NCI-H128 (cell line): ENCODE results near the gene AP5S1.
"Not testable (repeated sequence)": the region's sequence is repeated elsewhere in the genome, so short reads cannot be mapped to it uniquely, and the experiment has no call there.

ENCODE experiments used
- DNase-seq: peaks from one replicate; lab custom pipeline; 2025; ENCODE audit not compliant: unreplicated experiment; lab: John Stamatoyannopoulos, UW

AP5S1 gene

GRCh38 chr20:3811467-3812258 is 8.7 kb upstream of the AP5S1 start:
- peak; percentile 67 for DNase-seq

- no peak for DNase-seq
Observed at GRCh38 chr20:3812259-3812681, 8.1 kb upstream of the AP5S1 start.

GRCh38 chr20:3812975-3813847 is 7.1 kb upstream of the AP5S1 start:
- no peak for DNase-seq

GRCh38 chr20:3813848-3814581 is 6.3 kb upstream of the AP5S1 start:
- no peak for DNase-seq

- DNase-seq: no peak
Observed at GRCh38 chr20:3814928-3815495, 5.3 kb upstream of the AP5S1 start.

- no peak for DNase-seq
Observed at GRCh38 chr20:3815703-3816315, 4.5 kb upstream of the AP5S1 start.

- DNase-seq: no peak
Observed at GRCh38 chr20:3818155-3819151, 1.9 kb upstream of the AP5S1 start.

- DNase-seq: no peak
Observed at GRCh38 chr20:3819411-3820047, 818 bp upstream of the AP5S1 start.

- DNase-seq: no peak
Observed at GRCh38 chr20:3820901-3821727, 767 bp downstream of the AP5S1 start.

GRCh38 chr20:3821996-3822395 is 1.6 kb downstream of the AP5S1 start:
- DNase-seq: no peak

- DNase-seq: no peak
Observed at GRCh38 chr20:3823881-3824280, 3.5 kb downstream of the AP5S1 start.

GRCh38 chr20:3825526-3825925 is 5.2 kb downstream of the AP5S1 start:
- DNase-seq: no peak

GRCh38 chr20:3826420-3826819 is 6.1 kb downstream of the AP5S1 start:
- DNase-seq: no peak

- DNase-seq: no peak
Observed at GRCh38 chr20:3828798-3829197, 8.5 kb downstream of the AP5S1 start.

GRCh38 chr20:3829891-3830290 is 9.5 kb downstream of the AP5S1 start:
- DNase-seq: not testable (repeated sequence)

GRCh38 chr20:3836132-3836531 is 15.8 kb downstream of the AP5S1 start:
- DNase-seq: no peak

GRCh38 chr20:3839328-3839727 is 19.0 kb downstream of the AP5S1 start:
- no peak for DNase-seq

GRCh38 chr20:3840201-3840600 is 19.9 kb downstream of the AP5S1 start:
- not testable (repeated sequence) for DNase-seq
